Progenitor cell of endocrine pancreas (in vitro differentiated cells): ENCODE measurements around the gene IGF2BP3. TPM values are rescaled to one million over a fixed set of nuclear protein-coding genes. Genes with fewer than 3 reads are reported as not detected.

Source experiments
- DNase-seq: peaks from one replicate; pipeline ENCODE4 v3.0.0; 2021; ENCODE audit warnings: low spot score; ENCODE audit not compliant: unreplicated experiment
- H3K27ac Mint-ChIP-seq: 2 replicates; pipeline ENCODE4 v1.8.0; 2021; ENCODE audit warnings: mild to moderate bottlenecking, moderate library complexity, mixed read lengths
- H3K27me3 Mint-ChIP-seq: 2 replicates; pipeline ENCODE4 v1.8.0; 2021; ENCODE audit warnings: mixed read lengths
- H3K36me3 Mint-ChIP-seq: 2 replicates; pipeline ENCODE4 v1.8.0; 2022; ENCODE audit warnings: mixed read lengths; ENCODE audit not compliant: insufficient read depth
- H3K4me1 Mint-ChIP-seq: 2 replicates; pipeline ENCODE4 v1.8.0; 2021; ENCODE audit warnings: low read depth, mixed read lengths
- H3K4me3 Mint-ChIP-seq: 2 replicates; pipeline ENCODE4 v1.8.0; 2021; ENCODE audit warnings: low read depth, mild to moderate bottlenecking, moderate library complexity, mixed read lengths
- H3K9me3 Mint-ChIP-seq: 2 replicates; pipeline ENCODE4 v1.8.0; 2021; ENCODE audit warnings: low read depth, mixed read lengths
- total RNA-seq: library from RNA; stranded (reverse); gene quantifications from 2 replicates; pipeline ENCODE4 v1.2.1, GENCODE V29; 2021
- TF ChIP-seq, protein P1 (sequence below): fragments of 200-600 bp; sonication (generic); IDR thresholded peaks from one replicate; pipeline ENCODE4 v1.5.0; 2021; ENCODE audit warnings: antibody characterized with exemption, mild to moderate bottlenecking; ENCODE audit not compliant: unreplicated experiment

IGF2BP3 gene
- total RNA-seq, 1 donor from 2014 or later = 96.9 TPM

DNA sequence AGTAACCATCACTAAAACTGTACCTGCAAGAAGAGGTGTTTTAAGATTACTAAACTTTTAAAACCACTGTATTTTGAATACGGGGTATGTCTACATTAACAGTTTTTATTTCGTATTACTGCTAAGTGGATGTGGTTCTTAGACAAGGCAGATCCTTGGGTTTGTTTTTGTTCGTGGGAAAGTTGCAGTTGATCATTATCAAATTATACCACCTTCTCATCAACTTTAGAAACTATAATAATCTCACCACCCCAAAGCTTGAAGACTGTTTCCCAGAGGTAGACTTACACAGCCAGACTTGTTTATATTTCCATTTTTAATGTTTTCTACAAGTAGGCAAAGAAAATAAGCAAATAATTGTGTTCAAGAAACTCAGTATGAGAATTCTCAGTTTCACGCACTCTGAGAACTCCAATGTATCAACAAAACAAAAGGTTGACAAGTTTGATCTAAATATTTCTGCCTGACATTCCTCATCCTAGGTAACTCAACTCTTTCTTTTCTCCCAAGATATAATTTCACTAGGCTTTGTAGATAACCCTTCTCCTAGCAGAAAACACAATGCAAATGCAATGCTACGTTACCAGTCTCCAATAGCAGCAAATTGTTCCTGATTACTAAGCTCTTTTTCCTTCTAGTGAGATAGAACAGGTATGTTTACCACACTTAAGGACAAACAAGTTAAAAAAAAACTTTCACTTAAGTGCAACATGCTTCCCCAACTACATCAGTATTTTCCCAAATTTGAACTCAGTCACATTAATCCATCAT, 36.0 kb downstream of the IGF2BP3 start:
- peaks cover 26% of the 10 kb centered on the region for H3K4me1 Mint-ChIP-seq
- no peak for DNase-seq
- TF ChIP-seq, protein P1, sequence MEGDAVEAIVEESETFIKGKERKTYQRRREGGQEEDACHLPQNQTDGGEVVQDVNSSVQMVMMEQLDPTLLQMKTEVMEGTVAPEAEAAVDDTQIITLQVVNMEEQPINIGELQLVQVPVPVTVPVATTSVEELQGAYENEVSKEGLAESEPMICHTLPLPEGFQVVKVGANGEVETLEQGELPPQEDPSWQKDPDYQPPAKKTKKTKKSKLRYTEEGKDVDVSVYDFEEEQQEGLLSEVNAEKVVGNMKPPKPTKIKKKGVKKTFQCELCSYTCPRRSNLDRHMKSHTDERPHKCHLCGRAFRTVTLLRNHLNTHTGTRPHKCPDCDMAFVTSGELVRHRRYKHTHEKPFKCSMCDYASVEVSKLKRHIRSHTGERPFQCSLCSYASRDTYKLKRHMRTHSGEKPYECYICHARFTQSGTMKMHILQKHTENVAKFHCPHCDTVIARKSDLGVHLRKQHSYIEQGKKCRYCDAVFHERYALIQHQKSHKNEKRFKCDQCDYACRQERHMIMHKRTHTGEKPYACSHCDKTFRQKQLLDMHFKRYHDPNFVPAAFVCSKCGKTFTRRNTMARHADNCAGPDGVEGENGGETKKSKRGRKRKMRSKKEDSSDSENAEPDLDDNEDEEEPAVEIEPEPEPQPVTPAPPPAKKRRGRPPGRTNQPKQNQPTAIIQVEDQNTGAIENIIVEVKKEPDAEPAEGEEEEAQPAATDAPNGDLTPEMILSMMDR = no peak
- H3K36me3 Mint-ChIP-seq = peaks cover 5% of the 10 kb centered on the region
- no peaks in the 10 kb centered on the region for H3K27me3 Mint-ChIP-seq
- H3K4me3 Mint-ChIP-seq = no peak overlapping the region
- H3K9me3 Mint-ChIP-seq = no peaks in the 10 kb centered on the region
- H3K27ac Mint-ChIP-seq = peak overlapping the region; percentile 56

DNA sequence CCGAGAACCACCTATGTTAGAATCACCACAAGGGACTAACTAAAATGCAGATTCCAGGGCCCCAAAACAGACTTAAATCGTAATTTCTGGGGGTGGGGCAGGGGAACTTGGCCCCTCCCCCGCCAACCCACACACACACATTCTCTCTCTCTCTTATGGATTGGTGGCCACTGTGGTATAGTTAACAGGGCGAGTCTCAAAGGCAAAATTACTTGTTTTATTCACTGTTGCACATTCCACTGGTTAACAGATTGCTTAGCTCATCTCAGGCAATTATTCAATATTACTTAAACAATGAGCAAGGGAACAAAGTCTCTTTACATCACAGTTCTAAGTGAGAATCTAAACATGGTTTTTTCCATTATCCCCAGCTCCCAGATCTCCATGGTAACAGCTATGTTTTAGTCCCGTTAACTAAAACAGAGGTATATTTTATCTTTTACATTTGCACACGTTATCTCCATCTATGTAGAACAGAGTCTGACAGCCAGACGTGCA, 38.5 kb downstream of the IGF2BP3 start:
- no peak for DNase-seq
- no peaks in the 10 kb centered on the region for H3K9me3 Mint-ChIP-seq
- peaks cover 3% of the 10 kb centered on the region for H3K36me3 Mint-ChIP-seq
- peaks cover 31% of the 10 kb centered on the region for H3K4me1 Mint-ChIP-seq
- H3K27me3 Mint-ChIP-seq = no peaks in the 10 kb centered on the region
- TF ChIP-seq, protein P1 = no peak
- H3K27ac Mint-ChIP-seq = peak overlapping the region; percentile 51
- H3K4me3 Mint-ChIP-seq = no peak overlapping the region

DNA sequence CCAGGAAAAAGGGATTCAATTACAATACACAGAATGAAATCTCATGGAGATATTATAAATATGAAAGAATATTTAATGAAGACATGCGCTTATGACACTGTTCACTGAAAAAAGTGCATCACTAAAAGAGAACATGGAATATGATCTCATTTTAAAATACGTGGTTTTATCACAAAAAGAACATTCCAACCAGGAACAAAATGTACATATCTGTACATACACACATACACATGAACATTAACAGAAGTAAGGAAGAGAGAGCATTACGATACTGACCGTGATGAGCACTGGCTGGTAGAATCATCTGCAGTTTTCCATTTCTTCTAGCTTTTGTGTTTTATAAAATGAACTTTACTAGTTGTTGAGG, 39.4 kb downstream of the IGF2BP3 start:
- DNase-seq = no peak
- Mint-ChIP-seq H3K4me3 (no peak overlapping the region), H3K4me1 (peaks cover 32% of the 10 kb centered on the region), H3K27me3 (no peaks in the 10 kb centered on the region), H3K27ac (no peak overlapping the region), H3K9me3 (no peaks in the 10 kb centered on the region), H3K36me3 (peaks cover 3% of the 10 kb centered on the region)
- TF ChIP-seq, protein P1 = no peak

- no peak for DNase-seq
- Mint-ChIP-seq H3K4me3 (no peak overlapping the region), H3K9me3 (no peaks in the 10 kb centered on the region), H3K4me1 (peaks cover 31% of the 10 kb centered on the region), H3K27me3 (no peaks in the 10 kb centered on the region), H3K36me3 (no peaks in the 10 kb centered on the region), H3K27ac (peak overlapping the region; percentile 57)
- TF ChIP-seq, protein P1 = no peak
Observed at GRCh38 chr7:23426876-23427275, 43.4 kb downstream of the IGF2BP3 start.

GRCh38 chr7:23422909-23423308, 47.4 kb downstream of the IGF2BP3 start:
- Mint-ChIP-seq H3K4me3 (no peak overlapping the region), H3K36me3 (no peaks in the 10 kb centered on the region), H3K9me3 (no peaks in the 10 kb centered on the region), H3K27ac (peak overlapping the region; percentile 92), H3K4me1 (peaks cover 31% of the 10 kb centered on the region), H3K27me3 (no peaks in the 10 kb centered on the region)
- TF ChIP-seq, protein P1 = no peak
- DNase-seq = no peak
